GM12878 (cell line): ENCODE data around the gene PITPNC1. TPM values are rescaled to one million over a fixed set of nuclear protein-coding genes. Genes with fewer than 3 reads are reported as not detected.

Experiments used
- ATAC-seq: fragments of 200-7000 bp; cut with Tn5 transposase; 3 replicates; pipeline ENCODE4 v1.9.1; 2020; ENCODE audit warnings: mild to moderate bottlenecking, moderate library complexity
- BruUV-seq: library from RNA; stranded (reverse); fragments of 400-500 nt; replicated peaks from 2 replicates; lab custom pipeline; 2021; lab: Mats Ljungman, UMichigan
- CTCF ChIA-PET: fragments of 300-600 bp; sonication (Branson Sonifier 250); formaldehyde crosslinking; extraction: SDS; loops from one replicate; lab custom pipeline; 2021; ENCODE audit warnings: inconsistent platforms; lab: Yijun Ruan, JAX
- POLR2A ChIA-PET: fragments of 350-600 bp; formaldehyde crosslinking; extraction: SDS; loops from one replicate; lab custom pipeline; 2021; ENCODE audit warnings: inconsistent platforms; lab: Charles Lee
- RAD21 ChIA-PET: fragments of 300-600 bp; sonication (Branson Sonifier 250); formaldehyde crosslinking; loops from one replicate; lab custom pipeline; 2023; ENCODE audit warnings: antibody characterized with exemption; ENCODE audit not compliant: unreplicated experiment; lab: Charles Lee
- SMC1A ChIA-PET: fragments of 300-600 bp; sonication (Branson Sonifier 250); formaldehyde crosslinking; loops from one replicate; lab custom pipeline; 2023; ENCODE audit not compliant: unreplicated experiment, uncharacterized antibody; lab: Charles Lee
- DNase-seq: peaks from one replicate; pipeline ENCODE4 v3.0.0-alpha.2; 2011; ENCODE audit warnings: low read depth, low spot score
- FAIRE-seq: peaks from 3 replicates; lab custom pipeline; 2011; peaks lifted over from hg19 to GRCh38; lab: Jason Lieb, UNC
- H2AFZ ChIP-seq: 2 replicates; pipeline ENCODE4 v1.6.0; 2011; ENCODE audit warnings: low read depth, low read length, control low read depth; ENCODE audit not compliant: control insufficient read depth
- H3K27ac ChIP-seq: 2 replicates; pipeline ENCODE4 v1.5.1; 2011; ENCODE audit warnings: control low read depth; ENCODE audit not compliant: control insufficient read depth, insufficient read depth
- H3K27me3 ChIP-seq, 2 experiments: replicated peaks in 1 of 2; 2 replicates each; pipeline versions ENCODE4 v1.6.0 to v1.6.1; 2011; ENCODE audit warnings: low read length in 1 of 2; ENCODE audit not compliant: control insufficient read depth in 2 of 2, insufficient read depth in 2 of 2
- H3K36me3 ChIP-seq, 2 experiments: 2 replicates each; pipeline ENCODE4 v1.5.1; 2011; ENCODE audit warnings: low read length in 1 of 2; ENCODE audit not compliant: control insufficient read depth in 2 of 2, insufficient read depth in 2 of 2
- H3K4me1 ChIP-seq: 2 replicates; pipeline ENCODE4 v1.6.1; 2011; ENCODE audit warnings: mild to moderate bottlenecking, low read length, moderate library complexity, mixed read lengths; ENCODE audit not compliant: control insufficient read depth, insufficient read depth
- H3K4me2 ChIP-seq: 2 replicates; pipeline ENCODE4 v1.6.0; 2011; ENCODE audit warnings: control low read depth; ENCODE audit not compliant: control insufficient read depth, insufficient read depth
- H3K4me3 ChIP-seq: fragments of 200-600 bp; sonication (generic); 2 replicates; pipeline ENCODE4 v1.5.1; 2016
- H3K79me2 ChIP-seq: 2 replicates; pipeline ENCODE4 v1.6.0; 2011; ENCODE audit warnings: low read length; ENCODE audit not compliant: control insufficient read depth, insufficient read depth
- H3K9ac ChIP-seq: 2 replicates; pipeline ENCODE4 v1.8.0; 2011; ENCODE audit warnings: low read length, control low read depth, mixed read lengths; ENCODE audit not compliant: control insufficient read depth, insufficient read depth
- H3K9me3 ChIP-seq: replicated peaks from 3 replicates; pipeline ENCODE4 v1.5.1; 2011; ENCODE audit warnings: mild to moderate bottlenecking, low read length; ENCODE audit not compliant: control insufficient read depth, insufficient read depth
- H4K20me1 ChIP-seq: 2 replicates; pipeline ENCODE4 v1.6.0; 2011; ENCODE audit not compliant: control insufficient read depth, insufficient read depth
- IKZF1 ChIP-seq: fragments of 450-650 bp; conservative IDR thresholded peaks from 2 replicates; pipeline ENCODE4 v1.6.1; 2017; ENCODE audit warnings: antibody characterized with exemption, mild to moderate bottlenecking
- MYC ChIP-seq: IDR thresholded peaks from 2 replicates; pipeline ENCODE4 v1.6.1; 2011; ENCODE audit warnings: mild to moderate bottlenecking, low read length, moderate library complexity, inconsistent platforms; ENCODE audit not compliant: insufficient read depth, insufficient replicate concordance, insufficient read length, severe bottlenecking
- POLR2A ChIP-seq: IDR thresholded peaks from 2 replicates; pipeline ENCODE4 v1.6.1; 2011; ENCODE audit warnings: low read depth, mild to moderate bottlenecking, low read length
- SMC3 ChIP-seq: IDR thresholded peaks from 2 replicates; pipeline ENCODE4 v1.6.1; 2011; ENCODE audit warnings: low read length, improper control_type of control experiment, borderline replicate concordance
- SREBF2 ChIP-seq: IDR thresholded peaks from 2 replicates; pipeline ENCODE4 v1.6.1; 2012; ENCODE audit warnings: mild to moderate bottlenecking, low read length
- SUPT20H ChIP-seq: IDR thresholded peaks from 2 replicates; pipeline ENCODE4 v1.6.1; 2011; ENCODE audit warnings: low read depth, mild to moderate bottlenecking, low read length, moderate library complexity, borderline replicate concordance; ENCODE audit not compliant: control insufficient read depth
- TAF1 ChIP-seq: IDR thresholded peaks from 2 replicates; pipeline ENCODE4 v1.6.1; 2011; ENCODE audit warnings: mild to moderate bottlenecking, low read depth, low read length, borderline replicate concordance
- ZNF274 ChIP-seq: IDR thresholded peaks from one replicate; pipeline ENCODE4 v1.8.0; 2011; ENCODE audit not compliant: insufficient read length, insufficient read depth
- ZZZ3 ChIP-seq: IDR thresholded peaks from 2 replicates; pipeline ENCODE4 v1.6.1; 2011; ENCODE audit warnings: low read depth; ENCODE audit not compliant: control insufficient read depth, insufficient read length
- WGBS: methylation state at CpG from one replicate; pipeline ENCODE4 v1.1.6; 2016; ENCODE audit warnings: low lambda C conversion rate; ENCODE audit not compliant: insufficient replicate concordance, insufficient coverage; ENCODE audit errors: missing lambda C conversion rate; 5-methylcytosine and 5-hydroxymethylcytosine counted together
- in situ Hi-C: fragments of 300-500 bp; cut with MboI; formaldehyde crosslinking; loops from 9 replicates; pipeline ENCODE4 v1.14.3; 2018; ENCODE audit warnings: mixed read lengths
- intact Hi-C: fragments of 100-400 bp; cut with micrococcal nuclease; formaldehyde crosslinking; loops from one replicate; pipeline ENCODE4 v1.14.2; 2022; ENCODE audit not compliant: unreplicated experiment
- polyA plus RNA-seq, 11 experiments: library from polyadenylated mRNA; depleted of rRNA in 4 of 11; unstranded in 6 of 11; stranded (reverse) in 5 of 11; fragments of >200 nt; fragmentation: Nextera tagmentation in 4 of 11; fragmentation: Illumina TruSeq in 1 of 11; extraction: Ambion mirVana in 4 of 11; extraction: Trizol in 1 of 11; gene quantifications; 1 replicate in 1 of 11; 2 replicates in 10 of 11; pipeline versions ENCODE4 v1.2.1 to v1.2.3, GENCODE V29; 2011 to 2016; ENCODE audit warnings: inconsistent platforms in 2 of 11, missing spikeins in 2 of 11, low read depth in 1 of 11
- total RNA-seq, 4 experiments: library from RNA; depleted of rRNA in 3 of 4; stranded (reverse); fragments of >200 nt in 3 of 4; fragmentation: Illumina TruSeq in 1 of 4; extraction: Trizol in 1 of 4; gene quantifications; 2 replicates each; pipeline versions ENCODE4 v1.2.1 to v1.2.3, GENCODE V29; 2013 to 2021
- TF ChIP-seq, protein P1 (sequence below): fragments of 450-650 bp; conservative IDR thresholded peaks from 2 replicates; pipeline ENCODE4 v1.6.1; 2017; ENCODE audit warnings: mild to moderate bottlenecking, moderate library complexity
- TF ChIP-seq, protein P2 (sequence below): fragments of 450-650 bp; IDR thresholded peaks from 2 replicates; pipeline ENCODE4 v1.6.1; 2016; ENCODE audit warnings: mild to moderate bottlenecking, moderate library complexity, borderline replicate concordance
- TF ChIP-seq, protein P3 (sequence below): IDR thresholded peaks from 2 replicates; pipeline ENCODE4 v1.6.1; 2012; ENCODE audit warnings: low read depth, low read length, improper control_type of control experiment
- TF ChIP-seq, protein P4 (sequence below): fragments of 450-650 bp; IDR thresholded peaks from 2 replicates; pipeline ENCODE4 v1.6.1; 2018; ENCODE audit warnings: borderline replicate concordance, mild to moderate bottlenecking; ENCODE audit not compliant: partially characterized antibody

Gene PITPNC1
- total and polyA plus RNA-seq, 10 of the 15 experiments (the other 5 are each of a cell fraction or from before 2014, with no cell fraction given) = 12.2 to 62.4 (median 47.3) TPM

DNA sequence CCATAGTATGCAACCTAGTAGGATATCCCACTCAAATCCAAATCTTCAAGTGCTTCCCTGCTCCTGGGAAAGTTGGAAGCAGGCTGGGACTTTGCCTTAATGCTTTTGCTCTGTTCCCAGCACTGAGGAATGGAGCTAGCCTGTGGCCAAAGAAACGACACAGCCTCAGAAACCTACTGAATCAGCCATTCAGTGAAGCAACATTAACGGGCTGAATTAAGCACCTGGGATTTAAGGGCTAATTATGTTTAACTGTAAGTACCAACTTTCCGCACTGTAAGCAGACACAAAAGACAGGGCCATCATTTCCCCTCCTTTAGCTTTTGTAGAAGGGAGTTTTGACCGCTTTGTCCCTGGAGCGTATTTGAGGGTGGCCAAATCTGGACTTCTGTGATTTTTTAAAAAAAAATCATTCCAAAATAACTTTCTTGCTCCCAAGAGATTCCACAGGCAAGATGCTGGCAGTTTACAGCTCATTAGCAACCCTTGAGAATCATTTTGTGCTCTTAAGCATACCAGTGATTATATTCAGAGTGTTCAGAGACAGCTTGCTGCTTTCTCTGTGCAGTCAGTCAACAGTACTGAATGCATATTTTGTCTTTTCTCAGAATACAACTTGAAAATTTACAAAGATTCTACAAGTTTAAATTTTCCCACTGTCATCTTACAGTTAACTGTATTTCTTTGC is 323.1 kb downstream of the PITPNC1 start:
- Histone ChIP-seq H3K36me3 (no peaks in the 10 kb centered on the region), H2AFZ (no peak overlapping the region), H3K27me3 (no peaks in the 10 kb centered on the region), H3K4me2 (no peak overlapping the region), H3K79me2 (no peaks in the 10 kb centered on the region), H3K27ac (no peak overlapping the region), H3K9ac (no peak overlapping the region), H3K9me3 (no peaks in the 10 kb centered on the region), H3K4me3 (no peak overlapping the region), H3K4me1 (no peaks in the 10 kb centered on the region), H4K20me1 (no peaks in the 10 kb centered on the region)
- ChIA-PET CTCF (interaction anchor here (1.0 to 1.1 kb wide), 2 partner anchors 10 to 324 kb away, joined by 3 to 4 read pairs; no protein-coding TSS in a partner anchor), SMC1A (interaction anchor here (1.0 kb wide), 1 partner anchor 10 kb away, joined by 3 read pairs; no protein-coding TSS in a partner anchor), RAD21 (interaction anchor here (0.6 kb wide), 1 partner anchor 1036 kb away, joined by 5 read pairs; no protein-coding TSS in a partner anchor), POLR2A (interaction anchor here (0.6 to 0.7 kb wide), 2 partner anchors 53 to 73 kb away, joined by 3 to 4 read pairs; no protein-coding TSS in a partner anchor)
- 58% methylated on average over 5 of the region's 5 CpGs for WGBS
- no peak for DNase-seq
- in situ Hi-C loops (no loop called here), intact Hi-C loops (no loop called here)
- no peak for ATAC-seq
- BruUV-seq = no TSS peak
- no peak for FAIRE-seq
- TF ChIP-seq TAF1 (no peak), ZNF274 (no peak), IKZF1 (no peak), SUPT20H (no peak), POLR2A (no peak), SREBF2 (no peak), ZZZ3 (no peak), MYC (no peak), SMC3 (no peak)
- TF ChIP-seq, protein P1, sequence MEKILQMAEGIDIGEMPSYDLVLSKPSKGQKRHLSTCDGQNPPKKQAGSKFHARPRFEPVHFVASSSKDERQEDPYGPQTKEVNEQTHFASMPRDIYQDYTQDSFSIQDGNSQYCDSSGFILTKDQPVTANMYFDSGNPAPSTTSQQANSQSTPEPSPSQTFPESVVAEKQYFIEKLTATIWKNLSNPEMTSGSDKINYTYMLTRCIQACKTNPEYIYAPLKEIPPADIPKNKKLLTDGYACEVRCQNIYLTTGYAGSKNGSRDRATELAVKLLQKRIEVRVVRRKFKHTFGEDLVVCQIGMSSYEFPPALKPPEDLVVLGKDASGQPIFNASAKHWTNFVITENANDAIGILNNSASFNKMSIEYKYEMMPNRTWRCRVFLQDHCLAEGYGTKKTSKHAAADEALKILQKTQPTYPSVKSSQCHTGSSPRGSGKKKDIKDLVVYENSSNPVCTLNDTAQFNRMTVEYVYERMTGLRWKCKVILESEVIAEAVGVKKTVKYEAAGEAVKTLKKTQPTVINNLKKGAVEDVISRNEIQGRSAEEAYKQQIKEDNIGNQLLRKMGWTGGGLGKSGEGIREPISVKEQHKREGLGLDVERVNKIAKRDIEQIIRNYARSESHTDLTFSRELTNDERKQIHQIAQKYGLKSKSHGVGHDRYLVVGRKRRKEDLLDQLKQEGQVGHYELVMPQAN = no peak
- TF ChIP-seq, protein P2, sequence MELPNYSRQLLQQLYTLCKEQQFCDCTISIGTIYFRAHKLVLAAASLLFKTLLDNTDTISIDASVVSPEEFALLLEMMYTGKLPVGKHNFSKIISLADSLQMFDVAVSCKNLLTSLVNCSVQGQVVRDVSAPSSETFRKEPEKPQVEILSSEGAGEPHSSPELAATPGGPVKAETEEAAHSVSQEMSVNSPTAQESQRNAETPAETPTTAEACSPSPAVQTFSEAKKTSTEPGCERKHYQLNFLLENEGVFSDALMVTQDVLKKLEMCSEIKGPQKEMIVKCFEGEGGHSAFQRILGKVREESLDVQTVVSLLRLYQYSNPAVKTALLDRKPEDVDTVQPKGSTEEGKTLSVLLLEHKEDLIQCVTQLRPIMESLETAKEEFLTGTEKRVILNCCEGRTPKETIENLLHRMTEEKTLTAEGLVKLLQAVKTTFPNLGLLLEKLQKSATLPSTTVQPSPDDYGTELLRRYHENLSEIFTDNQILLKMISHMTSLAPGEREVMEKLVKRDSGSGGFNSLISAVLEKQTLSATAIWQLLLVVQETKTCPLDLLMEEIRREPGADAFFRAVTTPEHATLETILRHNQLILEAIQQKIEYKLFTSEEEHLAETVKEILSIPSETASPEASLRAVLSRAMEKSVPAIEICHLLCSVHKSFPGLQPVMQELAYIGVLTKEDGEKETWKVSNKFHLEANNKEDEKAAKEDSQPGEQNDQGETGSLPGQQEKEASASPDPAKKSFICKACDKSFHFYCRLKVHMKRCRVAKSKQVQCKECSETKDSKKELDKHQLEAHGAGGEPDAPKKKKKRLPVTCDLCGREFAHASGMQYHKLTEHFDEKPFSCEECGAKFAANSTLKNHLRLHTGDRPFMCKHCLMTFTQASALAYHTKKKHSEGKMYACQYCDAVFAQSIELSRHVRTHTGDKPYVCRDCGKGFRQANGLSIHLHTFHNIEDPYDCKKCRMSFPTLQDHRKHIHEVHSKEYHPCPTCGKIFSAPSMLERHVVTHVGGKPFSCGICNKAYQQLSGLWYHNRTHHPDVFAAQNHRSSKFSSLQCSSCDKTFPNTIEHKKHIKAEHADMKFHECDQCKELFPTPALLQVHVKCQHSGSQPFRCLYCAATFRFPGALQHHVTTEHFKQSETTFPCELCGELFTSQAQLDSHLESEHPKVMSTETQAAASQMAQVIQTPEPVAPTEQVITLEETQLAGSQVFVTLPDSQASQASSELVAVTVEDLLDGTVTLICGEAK = no peak
- TF ChIP-seq, protein P3, sequence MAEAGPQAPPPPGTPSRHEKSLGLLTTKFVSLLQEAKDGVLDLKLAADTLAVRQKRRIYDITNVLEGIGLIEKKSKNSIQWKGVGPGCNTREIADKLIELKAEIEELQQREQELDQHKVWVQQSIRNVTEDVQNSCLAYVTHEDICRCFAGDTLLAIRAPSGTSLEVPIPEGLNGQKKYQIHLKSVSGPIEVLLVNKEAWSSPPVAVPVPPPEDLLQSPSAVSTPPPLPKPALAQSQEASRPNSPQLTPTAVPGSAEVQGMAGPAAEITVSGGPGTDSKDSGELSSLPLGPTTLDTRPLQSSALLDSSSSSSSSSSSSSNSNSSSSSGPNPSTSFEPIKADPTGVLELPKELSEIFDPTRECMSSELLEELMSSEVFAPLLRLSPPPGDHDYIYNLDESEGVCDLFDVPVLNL = no peak
- TF ChIP-seq, protein P4, sequence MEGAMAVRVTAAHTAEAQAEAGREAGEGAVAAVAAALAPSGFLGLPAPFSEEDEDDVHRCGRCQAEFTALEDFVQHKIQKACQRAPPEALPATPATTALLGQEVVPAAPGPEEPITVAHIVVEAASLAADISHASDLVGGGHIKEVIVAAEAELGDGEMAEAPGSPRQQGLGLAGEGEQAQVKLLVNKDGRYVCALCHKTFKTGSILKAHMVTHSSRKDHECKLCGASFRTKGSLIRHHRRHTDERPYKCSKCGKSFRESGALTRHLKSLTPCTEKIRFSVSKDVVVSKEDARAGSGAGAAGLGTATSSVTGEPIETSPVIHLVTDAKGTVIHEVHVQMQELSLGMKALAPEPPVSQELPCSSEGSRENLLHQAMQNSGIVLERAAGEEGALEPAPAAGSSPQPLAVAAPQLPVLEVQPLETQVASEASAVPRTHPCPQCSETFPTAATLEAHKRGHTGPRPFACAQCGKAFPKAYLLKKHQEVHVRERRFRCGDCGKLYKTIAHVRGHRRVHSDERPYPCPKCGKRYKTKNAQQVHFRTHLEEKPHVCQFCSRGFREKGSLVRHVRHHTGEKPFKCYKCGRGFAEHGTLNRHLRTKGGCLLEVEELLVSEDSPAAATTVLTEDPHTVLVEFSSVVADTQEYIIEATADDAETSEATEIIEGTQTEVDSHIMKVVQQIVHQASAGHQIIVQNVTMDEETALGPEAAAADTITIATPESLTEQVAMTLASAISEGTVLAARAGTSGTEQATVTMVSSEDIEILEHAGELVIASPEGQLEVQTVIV = no peak
